ENCODE data around the gene MAGI1. TPM values are rescaled to one million over a fixed set of nuclear protein-coding genes. Genes with fewer than 3 reads are reported as not detected.

Gene MAGI1
- total and polyA plus RNA-seq, 10 donors: 3.5 to 104 (median 62.3) TPM

DNA sequence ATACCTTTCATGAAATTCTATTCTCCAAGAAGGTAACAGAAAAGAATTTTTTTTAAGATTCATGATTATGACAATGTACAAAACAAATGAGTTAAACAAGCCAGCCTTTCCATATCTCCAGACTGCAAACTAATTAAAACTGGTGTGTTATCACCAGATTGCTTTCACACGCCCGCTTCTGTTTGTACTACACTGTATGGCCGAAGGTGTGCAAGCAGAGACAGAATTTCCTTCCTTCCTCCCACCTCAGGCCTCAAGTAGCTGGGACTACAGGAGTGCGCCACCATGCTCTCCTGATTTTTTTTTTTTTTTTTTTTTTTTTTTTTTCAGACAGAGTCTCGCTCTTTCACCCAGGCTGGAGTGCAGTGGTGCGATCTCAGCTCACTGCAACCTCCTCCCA is 400.4 kb downstream of the MAGI1 start:
- no peaks in the 10 kb centered on the region for H3K27me3 ChIP-seq (replicated peaks in 1 of 7)
- no peak for TF ChIP-seq POLR2A (IDR thresholded peaks at IDR 0.05)
- TF ChIP-seq, protein P1, sequence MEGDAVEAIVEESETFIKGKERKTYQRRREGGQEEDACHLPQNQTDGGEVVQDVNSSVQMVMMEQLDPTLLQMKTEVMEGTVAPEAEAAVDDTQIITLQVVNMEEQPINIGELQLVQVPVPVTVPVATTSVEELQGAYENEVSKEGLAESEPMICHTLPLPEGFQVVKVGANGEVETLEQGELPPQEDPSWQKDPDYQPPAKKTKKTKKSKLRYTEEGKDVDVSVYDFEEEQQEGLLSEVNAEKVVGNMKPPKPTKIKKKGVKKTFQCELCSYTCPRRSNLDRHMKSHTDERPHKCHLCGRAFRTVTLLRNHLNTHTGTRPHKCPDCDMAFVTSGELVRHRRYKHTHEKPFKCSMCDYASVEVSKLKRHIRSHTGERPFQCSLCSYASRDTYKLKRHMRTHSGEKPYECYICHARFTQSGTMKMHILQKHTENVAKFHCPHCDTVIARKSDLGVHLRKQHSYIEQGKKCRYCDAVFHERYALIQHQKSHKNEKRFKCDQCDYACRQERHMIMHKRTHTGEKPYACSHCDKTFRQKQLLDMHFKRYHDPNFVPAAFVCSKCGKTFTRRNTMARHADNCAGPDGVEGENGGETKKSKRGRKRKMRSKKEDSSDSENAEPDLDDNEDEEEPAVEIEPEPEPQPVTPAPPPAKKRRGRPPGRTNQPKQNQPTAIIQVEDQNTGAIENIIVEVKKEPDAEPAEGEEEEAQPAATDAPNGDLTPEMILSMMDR (IDR thresholded peaks at IDR 0.05 in 8 of 11, conservative IDR thresholded peaks at IDR 0.05 in 3 of 11): no peak
- no peak for TF ChIP-seq POLR2AphosphoS5 (IDR thresholded peaks at IDR 0.05)
- H3K36me3 ChIP-seq: no peaks in the 10 kb centered on the region
- H3K4me3 ChIP-seq: no peak overlapping the region
- intact Hi-C loops (cut with DNase I; ENCODE audit: low total_unique reads): no loop called here
- H3K4me1 ChIP-seq: no peaks in the 10 kb centered on the region
- no peak for DNase-seq
- H3K9me3 ChIP-seq: no peaks in the 10 kb centered on the region
- 89 to 94% (median 93%) methylated on average over 4 to 6 of the region's 6 CpGs for WGBS, 5 donors
- H3K27ac ChIP-seq: no peak overlapping the region

DNA sequence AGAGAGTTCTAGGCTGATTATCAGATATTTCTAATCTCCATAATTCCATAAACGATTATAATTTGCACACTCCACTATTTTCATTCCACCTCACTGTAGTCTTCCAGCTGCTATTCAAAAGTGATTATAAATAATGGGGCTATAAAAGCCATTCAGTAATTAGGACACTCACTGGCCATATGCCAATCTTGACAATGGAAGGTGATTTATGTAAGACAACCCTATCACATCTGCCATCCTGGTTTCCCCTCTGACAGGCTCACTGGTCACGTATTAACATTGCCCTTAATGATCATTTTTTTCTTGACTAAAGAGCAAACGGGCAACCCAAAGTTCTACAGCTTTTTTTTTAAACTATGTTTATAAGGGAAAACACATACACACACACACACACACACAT is 402.4 kb downstream of the MAGI1 start:
- TF ChIP-seq, protein P1 (IDR thresholded peaks at IDR 0.05 in 8 of 11, conservative IDR thresholded peaks at IDR 0.05 in 3 of 11): no peak
- TF ChIP-seq POLR2A (IDR thresholded peaks at IDR 0.05) (no peak), POLR2AphosphoS5 (IDR thresholded peaks at IDR 0.05) (no peak)
- Histone ChIP-seq H3K27ac (no peak overlapping the region), H3K36me3 (no peaks in the 10 kb centered on the region), H3K4me3 (no peak overlapping the region), H3K27me3 (replicated peaks in 1 of 7) (no peaks in the 10 kb centered on the region), H3K4me1 (no peaks in the 10 kb centered on the region), H3K9me3 (no peaks in the 10 kb centered on the region)
- no peak for DNase-seq
- intact Hi-C loops (cut with DNase I; ENCODE audit: low total_unique reads): no loop called here
- 41 to 61% (median 53%) methylated on average over 3 of the region's 3 CpGs for WGBS, 5 donors

DNA sequence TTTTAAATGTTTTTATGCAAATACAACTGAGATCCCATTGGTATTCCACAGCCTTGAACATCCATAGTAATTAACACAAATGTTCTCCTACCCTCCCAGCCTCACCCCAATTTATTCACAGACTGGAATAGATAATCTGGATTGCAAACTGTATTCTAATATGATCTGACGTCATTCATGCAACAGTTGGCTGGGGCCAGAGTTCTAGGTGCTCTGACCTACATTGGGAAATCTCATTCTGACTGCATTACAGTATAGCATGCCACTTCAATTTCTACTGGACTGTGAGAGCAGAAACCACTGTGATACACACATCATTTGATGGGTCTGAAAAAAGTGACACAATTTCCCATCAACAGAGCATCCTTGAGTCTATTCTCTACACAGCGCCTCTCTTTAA is 403.1 kb downstream of the MAGI1 start:
- WGBS, 5 donors: 82 to 100% (median 88%) methylated on average over 2 of the region's 2 CpGs
- intact Hi-C loops (cut with DNase I; ENCODE audit: low total_unique reads): no loop called here

DNA sequence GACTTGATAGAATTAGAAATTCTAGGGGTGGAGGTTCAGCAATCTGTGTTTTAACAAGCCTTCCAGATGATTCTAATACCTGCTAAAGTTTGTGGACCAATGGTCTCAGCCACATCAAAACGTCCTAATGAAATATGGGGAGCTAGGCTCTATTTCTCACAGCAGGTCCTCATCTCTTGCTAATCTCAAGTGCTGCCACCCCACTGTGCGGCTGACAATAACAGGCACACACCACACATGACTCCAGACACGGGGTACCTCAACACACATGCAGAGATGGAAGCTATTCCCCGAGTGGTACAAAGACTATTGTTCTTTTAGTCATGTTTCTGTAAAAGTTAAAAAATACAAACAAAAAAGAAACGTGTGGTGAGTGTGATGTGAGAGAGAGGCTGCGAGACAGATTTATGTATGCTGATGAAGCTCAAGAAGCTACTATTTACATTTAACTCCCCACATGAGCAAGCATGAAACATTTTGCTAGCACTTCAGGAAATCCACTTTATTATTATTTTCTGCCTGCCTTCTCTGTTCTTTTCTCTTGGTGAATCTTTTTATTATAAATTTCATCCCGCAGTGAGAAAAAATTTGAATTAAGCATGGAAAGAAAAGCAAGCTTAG is 405.6 kb downstream of the MAGI1 start:
- intact Hi-C loops (cut with DNase I; ENCODE audit: low total_unique reads): no loop called here
- Histone ChIP-seq H3K27ac (no peak overlapping the region), H3K9me3 (no peaks in the 10 kb centered on the region), H3K4me3 (no peak overlapping the region), H3K27me3 (replicated peaks in 1 of 7) (no peaks in the 10 kb centered on the region), H3K36me3 (no peaks in the 10 kb centered on the region), H3K4me1 (no peaks in the 10 kb centered on the region)
- TF ChIP-seq POLR2AphosphoS5 (IDR thresholded peaks at IDR 0.05) (no peak), POLR2A (IDR thresholded peaks at IDR 0.05) (no peak)
- TF ChIP-seq, protein P1 (IDR thresholded peaks at IDR 0.05 in 8 of 11, conservative IDR thresholded peaks at IDR 0.05 in 3 of 11): no peak
- WGBS, 5 donors: 73 to 80% (median 77%) methylated on average over 7 of the region's 7 CpGs
- no peak for DNase-seq

More for the DNA sequence above, 403.1 kb downstream of the MAGI1 start:
- TF ChIP-seq, protein P1 (IDR thresholded peaks at IDR 0.05 in 8 of 11, conservative IDR thresholded peaks at IDR 0.05 in 3 of 11): no peak
- no peaks in the 10 kb centered on the region for H3K27me3 ChIP-seq (replicated peaks in 1 of 7)
- no peak overlapping the region for H3K4me3 ChIP-seq
- DNase-seq: no peak
- no peak overlapping the region for H3K27ac ChIP-seq
- H3K4me1 ChIP-seq: no peaks in the 10 kb centered on the region
- no peaks in the 10 kb centered on the region for H3K36me3 ChIP-seq
- H3K9me3 ChIP-seq: no peaks in the 10 kb centered on the region
